ENCODE data around the gene LETM1. TPM values are rescaled to one million over a fixed set of nuclear protein-coding genes. Genes with fewer than 3 reads are reported as not detected.
A peak's percentile ranks its signal among the peaks of the same experiment; 100 is the strongest.

The LETM1 gene
- total RNA-seq, 1 experiment from 2014 or later, result 63.9 TPM

DNA sequence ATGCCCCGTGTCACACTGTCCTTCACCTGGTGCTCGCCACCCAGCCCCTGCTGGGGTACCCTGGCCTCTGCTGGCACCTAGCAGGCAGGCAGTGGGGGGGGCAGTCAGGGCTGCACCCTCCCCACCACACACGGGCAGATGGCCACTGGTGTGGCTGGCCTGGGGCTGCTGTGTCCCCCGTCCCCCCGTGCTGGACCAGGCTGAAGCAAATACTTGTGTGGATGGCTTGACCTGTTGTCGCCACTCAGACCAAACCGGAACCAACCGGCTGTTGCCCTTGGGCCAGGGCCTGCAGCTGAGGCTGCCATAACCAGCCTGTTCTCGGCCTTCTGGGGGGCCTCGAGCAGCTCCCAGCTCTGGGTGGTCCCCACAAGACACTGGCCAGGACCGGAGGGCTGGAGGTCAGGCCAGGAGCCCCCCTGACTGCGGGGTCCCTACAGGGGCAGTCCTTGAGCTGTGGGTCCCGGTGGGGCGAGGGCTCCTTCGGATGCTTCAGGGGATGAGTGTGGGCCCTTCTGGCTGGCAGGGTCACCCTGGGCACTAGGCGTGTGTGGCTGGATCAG lies 58.6 kb downstream of the LETM1 start:
- ChIA-PET POLR2A (no interaction called here), CTCF (no interaction called here)

DNA sequence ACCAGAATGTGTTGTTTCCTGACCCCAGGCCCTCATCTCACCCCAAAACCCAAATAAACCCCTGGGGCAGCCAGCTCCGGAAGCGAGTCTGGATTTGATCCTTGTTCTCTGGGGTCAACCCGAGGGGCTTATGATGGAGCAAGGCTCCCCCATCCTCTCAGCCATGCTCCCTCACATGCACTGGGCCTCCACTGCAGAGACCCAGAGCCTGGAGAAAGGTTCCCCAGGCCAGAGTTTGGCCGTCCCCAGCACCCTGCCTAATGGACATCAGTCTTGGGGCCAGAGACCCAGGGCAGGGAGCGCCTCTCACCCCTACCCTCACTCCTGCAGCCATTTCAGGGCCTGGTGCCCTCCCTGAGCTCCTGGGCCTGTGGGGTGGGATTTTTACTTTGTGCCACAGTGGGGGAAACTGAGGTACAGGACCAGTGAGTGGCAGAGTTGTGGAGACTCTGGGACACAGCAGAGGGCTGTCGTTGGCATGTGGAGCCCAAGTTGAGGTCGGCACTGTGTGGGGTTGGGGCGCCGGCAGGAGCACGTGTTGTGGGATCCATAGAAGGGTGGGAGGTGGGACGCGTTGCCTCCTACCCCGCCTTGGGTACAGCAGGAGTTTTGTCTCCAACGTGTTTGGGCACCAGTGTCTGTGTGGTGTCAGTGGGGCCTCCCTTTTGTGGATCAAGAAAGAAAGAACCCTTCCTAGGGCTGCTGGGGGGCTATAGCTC lies 59.3 kb downstream of the LETM1 start:
- ChIA-PET CTCF (interaction anchor here (1.8 kb wide), 1 partner anchor 103 kb away, joined by 5 read pairs; no protein-coding TSS in a partner anchor), POLR2A (interaction anchor here (2.6 kb wide), 1 partner anchor 48 kb away, joined by 6 read pairs; no protein-coding TSS in a partner anchor)
- intact Hi-C loops (cut with micrococcal nuclease; ENCODE audit: unreplicated experiment), result no loop called here
- Mint-ChIP-seq H3K27ac (ENCODE audit: unreplicated experiment) (peak overlapping the region; percentile 81), H3K4me3 (ENCODE audit: unreplicated experiment) (peak overlapping the region; percentile 68), H3K36me3 (ENCODE audit: insufficient read depth, unreplicated experiment) (peaks cover 51% of the 10 kb centered on the region), H3K4me1 (ENCODE audit: low read depth, unreplicated experiment) (peaks cover 6% of the 10 kb centered on the region), H3K27me3 (ENCODE audit: insufficient read depth, unreplicated experiment) (no peaks in the 10 kb centered on the region), H3K9me3 (ENCODE audit: unreplicated experiment) (no peaks in the 10 kb centered on the region)
- Histone ChIP-seq H3K4me1 (peaks cover 36% of the 10 kb centered on the region), H3K4me3 (ENCODE audit: low read depth, low read length) (no peak overlapping the region; the same call in 1 of the 2 replicates), H3K9me3 (no peaks in the 10 kb centered on the region), H3K27me3 (replicated peaks; ENCODE audit: control insufficient read depth, insufficient read depth, low read length) (no peaks in the 10 kb centered on the region), H3K36me3 (ENCODE audit: control insufficient read depth, insufficient read depth, low read length) (peaks cover 4% of the 10 kb centered on the region)
- TF ChIP-seq, protein P1, sequence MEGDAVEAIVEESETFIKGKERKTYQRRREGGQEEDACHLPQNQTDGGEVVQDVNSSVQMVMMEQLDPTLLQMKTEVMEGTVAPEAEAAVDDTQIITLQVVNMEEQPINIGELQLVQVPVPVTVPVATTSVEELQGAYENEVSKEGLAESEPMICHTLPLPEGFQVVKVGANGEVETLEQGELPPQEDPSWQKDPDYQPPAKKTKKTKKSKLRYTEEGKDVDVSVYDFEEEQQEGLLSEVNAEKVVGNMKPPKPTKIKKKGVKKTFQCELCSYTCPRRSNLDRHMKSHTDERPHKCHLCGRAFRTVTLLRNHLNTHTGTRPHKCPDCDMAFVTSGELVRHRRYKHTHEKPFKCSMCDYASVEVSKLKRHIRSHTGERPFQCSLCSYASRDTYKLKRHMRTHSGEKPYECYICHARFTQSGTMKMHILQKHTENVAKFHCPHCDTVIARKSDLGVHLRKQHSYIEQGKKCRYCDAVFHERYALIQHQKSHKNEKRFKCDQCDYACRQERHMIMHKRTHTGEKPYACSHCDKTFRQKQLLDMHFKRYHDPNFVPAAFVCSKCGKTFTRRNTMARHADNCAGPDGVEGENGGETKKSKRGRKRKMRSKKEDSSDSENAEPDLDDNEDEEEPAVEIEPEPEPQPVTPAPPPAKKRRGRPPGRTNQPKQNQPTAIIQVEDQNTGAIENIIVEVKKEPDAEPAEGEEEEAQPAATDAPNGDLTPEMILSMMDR (IDR thresholded peaks at IDR 0.05; ENCODE audit: insufficient read depth in 1 of 2, low read depth in 1 of 2, low read length in 1 of 2, severe bottlenecking in 1 of 2, unreplicated experiment in 1 of 2), result no peak
- BruUV-seq (replicated peaks), result no TSS peak
- DNase-seq, result no peak

More for the DNA sequence above, 58.6 kb downstream of the LETM1 start:
- Histone ChIP-seq H3K36me3 (ENCODE audit: control insufficient read depth, insufficient read depth, low read length) (peaks cover 4% of the 10 kb centered on the region), H3K4me1 (peaks cover 36% of the 10 kb centered on the region), H3K27me3 (replicated peaks; ENCODE audit: control insufficient read depth, insufficient read depth, low read length) (no peaks in the 10 kb centered on the region), H3K4me3 (ENCODE audit: low read depth, low read length) (no peak overlapping the region), H3K9me3 (no peaks in the 10 kb centered on the region)
- H3K9me3 Mint-ChIP-seq (ENCODE audit: unreplicated experiment), result no peaks in the 10 kb centered on the region
- intact Hi-C loops (cut with micrococcal nuclease; ENCODE audit: unreplicated experiment), result no loop called here
- H3K27ac Mint-ChIP-seq (ENCODE audit: unreplicated experiment), result no peak overlapping the region
- no peaks in the 10 kb centered on the region for H3K27me3 Mint-ChIP-seq (ENCODE audit: insufficient read depth, unreplicated experiment)
- H3K4me3 Mint-ChIP-seq (ENCODE audit: unreplicated experiment), result no peak overlapping the region
- H3K36me3 Mint-ChIP-seq (ENCODE audit: insufficient read depth, unreplicated experiment), result peaks cover 53% of the 10 kb centered on the region
- TF ChIP-seq, protein P1 (IDR thresholded peaks at IDR 0.05; ENCODE audit: insufficient read depth in 1 of 2, low read depth in 1 of 2, low read length in 1 of 2, severe bottlenecking in 1 of 2, unreplicated experiment in 1 of 2), result no peak
- peaks cover 6% of the 10 kb centered on the region for H3K4me1 Mint-ChIP-seq (ENCODE audit: low read depth, unreplicated experiment)
- DNase-seq, result no peak
- no TSS peak for BruUV-seq (replicated peaks)

DNA sequence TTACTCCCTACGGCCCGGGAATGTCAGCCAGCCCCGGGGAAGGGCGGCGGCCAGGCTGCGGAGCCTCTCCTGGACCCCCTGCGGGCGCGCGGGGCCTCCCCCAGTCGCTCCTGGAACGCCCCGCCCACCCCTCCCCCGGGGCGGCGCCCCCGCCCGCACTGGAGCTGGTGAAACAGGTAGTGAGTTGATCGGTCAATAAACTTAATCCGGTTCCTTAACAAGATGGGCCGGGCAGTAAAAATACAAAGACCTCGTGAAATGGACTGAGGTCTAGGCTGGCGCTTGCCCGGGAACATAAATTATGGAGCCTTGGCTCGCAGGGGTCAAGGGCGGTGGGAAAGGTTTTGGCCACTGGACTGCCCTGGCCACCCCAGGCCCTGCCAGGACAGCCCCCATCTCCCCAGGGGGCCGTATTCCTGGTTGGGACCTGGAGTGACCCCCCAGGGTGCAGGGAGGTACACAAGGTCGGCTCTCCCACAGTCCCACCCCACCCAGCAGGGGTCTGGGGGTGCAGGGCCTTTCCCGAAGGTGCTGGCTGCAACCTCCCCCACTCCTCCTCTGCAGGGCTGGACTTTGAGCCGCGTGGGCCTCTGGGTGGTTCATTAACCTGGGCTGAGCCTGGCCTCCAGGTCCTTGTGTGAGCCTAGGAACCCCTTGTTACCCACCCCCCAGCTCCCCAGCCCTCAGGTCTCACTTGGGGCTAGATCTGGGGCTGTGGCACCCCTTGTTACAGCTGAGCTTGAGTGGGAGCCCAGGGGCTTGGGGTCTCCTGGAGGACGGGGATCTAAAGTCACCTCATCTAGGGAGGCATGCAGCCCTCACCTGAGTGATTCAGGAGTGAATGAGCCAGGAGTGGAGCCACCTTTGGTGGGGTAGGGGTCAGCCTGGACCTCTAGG lies 60.4 kb downstream of the LETM1 start:
- ChIA-PET POLR2A (interaction anchor here (0.6 to 2.6 kb wide), 6 partner anchors 14 to 1462 kb away, joined by 3 to 11 read pairs (median 6); partner anchors contain the start of genes SLBP, TACC3 and TMEM129), CTCF (interaction anchor here (0.6 to 4.4 kb wide), 11 partner anchors 13 to 1140 kb away, joined by 3 to 35 read pairs (median 5); no protein-coding TSS in a partner anchor)
- Mint-ChIP-seq H3K27ac (ENCODE audit: unreplicated experiment) (peak overlapping the region; percentile 81), H3K4me1 (ENCODE audit: low read depth, unreplicated experiment) (peaks cover 6% of the 10 kb centered on the region), H3K4me3 (ENCODE audit: unreplicated experiment) (peak overlapping the region; percentile 68), H3K9me3 (ENCODE audit: unreplicated experiment) (no peaks in the 10 kb centered on the region), H3K36me3 (ENCODE audit: insufficient read depth, unreplicated experiment) (peaks cover 40% of the 10 kb centered on the region), H3K27me3 (ENCODE audit: insufficient read depth, unreplicated experiment) (no peaks in the 10 kb centered on the region)
- Histone ChIP-seq H3K4me1 (peaks cover 36% of the 10 kb centered on the region), H3K36me3 (ENCODE audit: control insufficient read depth, insufficient read depth, low read length) (peaks cover 4% of the 10 kb centered on the region), H3K4me3 (ENCODE audit: low read depth, low read length) (peak overlapping the region; percentile 73), H3K9me3 (no peaks in the 10 kb centered on the region), H3K27me3 (replicated peaks; ENCODE audit: control insufficient read depth, insufficient read depth, low read length) (no peaks in the 10 kb centered on the region)
- intact Hi-C loops (cut with micrococcal nuclease; ENCODE audit: unreplicated experiment), result loop anchor here (1.0 to 2.0 kb wide), 3 partner anchors 15 to 61 kb away; partner anchors contain the start of gene LETM1
- peak; percentile 83 to 87 for DNase-seq
- BruUV-seq (replicated peaks), result no TSS peak
- TF ChIP-seq, protein P1 (IDR thresholded peaks at IDR 0.05; ENCODE audit: insufficient read depth in 1 of 2, low read depth in 1 of 2, low read length in 1 of 2, severe bottlenecking in 1 of 2, unreplicated experiment in 1 of 2), result no peak
